NCI-H2171 treated with DMSO at 0.1 percent for 48 hours (cell line): ENCODE data around the gene FHOD3.

Experiments
- DNase-seq: peaks from one replicate; lab custom pipeline; 2025; lab: John Stamatoyannopoulos, UW

FHOD3 gene

DNA sequence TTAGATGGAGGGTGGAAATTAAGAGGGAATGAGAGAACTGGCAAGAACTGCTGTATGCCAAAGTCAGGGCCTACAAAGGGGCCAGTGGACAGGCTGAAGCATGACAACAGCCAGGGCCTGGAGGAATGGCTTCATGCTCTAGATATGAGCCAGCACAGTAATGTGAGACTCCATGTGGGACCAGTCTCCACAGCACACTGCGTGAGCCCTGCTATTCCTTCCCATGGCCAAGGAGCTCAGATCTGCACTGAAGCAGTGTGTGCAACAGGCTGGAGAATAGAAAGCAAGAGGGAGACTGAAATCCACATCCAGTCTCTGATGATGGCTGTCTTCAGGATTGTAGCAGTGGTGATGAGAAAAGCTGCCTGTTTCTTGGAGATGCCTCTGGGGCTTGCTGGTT is 368.4 kb downstream of the FHOD3 start:
- no peak for DNase-seq

- DNase-seq, result no peak
These were observed 370.3 kb downstream of the FHOD3 start for GRCh38 chr18:36667811-36668210.

- no peak for DNase-seq
These were observed 370.8 kb downstream of the FHOD3 start for GRCh38 chr18:36668349-36668748.

DNA sequence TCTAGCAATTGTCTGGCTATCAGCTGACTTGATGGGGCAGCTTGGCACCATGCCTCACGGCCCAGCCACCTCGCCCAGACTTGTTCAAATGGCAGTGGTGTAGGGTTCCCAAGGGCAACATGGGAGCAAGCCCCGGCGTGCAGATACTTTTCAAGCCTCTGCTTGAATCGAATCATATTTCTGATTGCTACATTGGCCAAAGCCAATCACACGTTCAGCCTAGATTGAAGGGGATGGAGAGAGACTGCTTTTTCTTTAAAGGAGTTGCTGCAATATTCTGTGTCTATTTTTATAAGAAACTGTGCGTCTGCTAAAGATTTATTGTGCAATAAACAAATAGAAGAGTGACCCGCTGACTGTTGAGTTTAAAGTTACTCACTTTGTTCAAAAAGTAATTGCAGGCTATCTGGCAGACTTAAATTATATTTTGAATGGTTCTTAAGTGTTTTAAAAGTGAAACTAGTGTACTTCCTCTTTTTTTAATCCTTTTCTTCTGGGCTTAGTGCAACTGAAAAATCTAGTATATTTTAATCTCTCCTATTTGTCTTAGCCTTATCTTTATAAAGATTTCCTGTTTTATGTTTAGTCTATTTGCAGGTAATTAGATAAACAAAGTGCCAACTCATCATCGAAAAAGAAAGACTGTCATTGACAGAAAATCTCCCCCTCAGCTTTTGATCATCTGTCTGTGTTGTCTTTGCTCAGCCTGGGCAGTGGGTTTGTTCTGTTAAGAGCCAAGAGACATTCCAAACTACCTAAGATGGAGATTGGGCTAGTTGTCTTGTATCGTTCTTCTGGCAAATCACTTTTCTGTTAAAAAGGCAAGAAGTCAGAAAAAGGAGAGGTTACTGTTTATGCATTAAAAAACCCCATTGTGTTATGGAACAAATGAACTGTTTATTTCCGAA is 375.2 kb downstream of the FHOD3 start:
- peak; percentile 94 for DNase-seq

GRCh38 chr18:36673452-36673851 is 375.9 kb downstream of the FHOD3 start:
- DNase-seq, result no peak

- DNase-seq, result no peak
These were observed 377.6 kb downstream of the FHOD3 start for GRCh38 chr18:36675076-36675475.

DNA sequence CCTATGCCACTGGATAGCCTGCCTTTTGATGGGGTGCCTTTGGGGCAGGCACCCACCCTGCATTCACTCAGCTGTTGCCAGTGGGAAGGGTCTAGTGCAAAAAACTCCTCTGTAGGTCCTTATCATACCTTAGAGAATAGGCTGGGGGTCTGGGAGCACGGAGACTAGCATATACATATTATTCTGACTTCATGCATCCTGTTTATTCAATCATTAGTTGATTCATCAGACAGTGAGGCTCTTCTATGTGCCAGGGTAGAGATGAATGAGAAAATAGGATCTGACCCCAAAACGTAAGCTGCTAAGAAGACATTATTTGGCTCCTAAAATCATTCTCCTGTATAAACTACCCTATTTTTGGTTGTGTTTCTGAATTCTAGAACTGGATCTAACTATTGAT is 378.0 kb downstream of the FHOD3 start:
- DNase-seq, result no peak

DNA sequence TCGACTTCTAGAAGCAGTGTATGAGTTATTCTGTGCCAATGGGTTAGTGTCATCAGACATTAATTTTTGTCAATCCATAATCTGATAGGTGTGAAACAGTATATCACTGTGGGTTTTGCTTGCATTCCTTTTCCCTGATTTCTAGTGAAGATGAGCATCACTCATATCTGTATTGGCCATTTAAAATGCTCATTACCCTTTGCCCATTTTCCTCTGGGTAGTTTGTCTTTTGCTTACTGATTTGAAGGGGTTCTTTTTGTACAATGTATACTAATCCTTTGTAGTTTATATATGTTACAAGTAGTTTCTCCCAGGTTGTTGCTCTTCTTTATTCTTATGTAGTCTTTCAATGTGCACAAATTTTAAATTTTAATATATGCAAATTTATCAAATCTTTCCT is 379.1 kb downstream of the FHOD3 start:
- no peak for DNase-seq

DNA sequence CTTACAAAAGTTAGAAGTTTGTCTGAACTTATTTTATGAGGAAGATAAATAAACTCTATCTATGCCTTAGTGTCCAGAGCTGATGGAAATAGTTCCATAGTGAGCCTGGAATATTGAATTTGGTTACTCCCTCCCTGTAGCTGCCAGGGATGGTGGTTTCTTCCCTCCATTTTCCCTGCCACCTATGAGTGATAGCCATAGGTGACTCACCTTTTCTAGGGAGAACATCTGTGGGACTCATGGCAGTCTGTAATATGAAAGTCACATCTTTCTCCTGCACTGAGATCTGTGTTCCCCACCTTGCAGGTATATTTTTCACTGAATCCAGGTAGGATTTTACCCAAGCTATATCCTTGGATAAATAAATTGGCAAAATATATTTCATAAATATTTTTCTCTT is 382.5 kb downstream of the FHOD3 start:
- no peak for DNase-seq

- DNase-seq, result no peak
These were observed 388.1 kb downstream of the FHOD3 start for GRCh38 chr18:36685580-36685979.

DNA sequence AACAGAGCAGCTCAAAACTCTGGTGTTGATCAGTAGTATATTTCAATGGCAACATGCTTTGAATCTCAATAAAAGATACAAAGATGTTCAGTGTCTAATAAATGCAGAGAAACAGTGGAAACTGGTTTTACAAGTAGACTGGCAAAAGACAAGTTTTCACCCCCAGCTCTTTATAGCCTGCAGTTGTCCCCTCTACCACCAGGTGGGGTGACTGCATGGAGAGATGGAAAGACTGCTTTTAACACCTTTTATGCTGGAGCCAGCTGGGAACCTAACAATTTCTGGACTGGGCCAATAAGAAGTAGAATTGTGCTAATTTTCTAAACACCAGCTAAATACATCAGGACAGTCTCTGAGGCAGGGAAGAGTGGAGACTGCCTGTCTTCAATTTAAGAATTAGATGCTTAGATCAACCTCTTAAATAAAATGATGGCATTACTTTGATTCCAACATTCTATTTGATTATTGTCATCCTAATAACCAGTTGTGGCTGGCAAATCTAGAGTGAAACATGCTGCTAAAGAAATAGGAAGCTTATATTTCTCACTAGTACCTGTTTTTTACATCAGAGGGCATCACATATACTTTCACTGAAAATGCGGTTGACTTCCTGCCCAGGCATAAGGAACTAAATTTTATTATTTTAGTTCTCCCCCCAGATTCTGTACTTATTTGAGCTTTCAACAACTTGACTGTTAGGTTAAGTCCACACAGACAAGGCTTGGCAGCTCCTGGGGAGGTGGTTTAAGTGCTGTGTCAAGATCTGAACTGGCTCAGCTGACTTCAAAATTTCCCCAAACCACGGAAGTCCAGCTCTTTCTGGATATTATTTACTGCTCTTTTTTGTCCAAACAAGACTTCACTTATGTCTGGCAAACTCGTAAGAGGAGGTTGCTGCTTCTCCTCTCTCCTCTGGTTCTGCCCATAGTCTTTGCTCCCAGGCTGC is 390.8 kb downstream of the FHOD3 start:
- DNase-seq, result peak; percentile 44

- no peak for DNase-seq
These were observed 394.9 kb downstream of the FHOD3 start for GRCh38 chr18:36692371-36692770.

DNA sequence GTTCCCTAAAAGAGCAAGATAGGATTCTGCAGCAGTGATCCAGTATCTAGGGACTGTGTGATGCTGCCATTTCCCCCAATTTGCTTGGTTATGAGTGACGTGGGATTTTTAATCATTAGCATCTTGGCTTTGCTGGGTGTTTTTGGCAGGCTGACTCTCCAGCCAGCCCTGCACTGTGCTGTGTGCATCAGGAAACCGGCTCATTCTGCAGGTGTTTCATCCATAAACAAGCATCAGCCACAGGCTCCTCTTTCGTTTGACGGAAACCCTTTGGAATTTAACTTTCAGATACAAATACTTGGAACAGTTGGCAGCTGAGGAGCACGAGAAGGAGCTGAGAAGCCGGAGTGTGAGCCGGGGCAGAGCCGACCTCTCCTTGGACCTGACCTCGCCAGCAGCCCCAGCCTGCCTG is 395.4 kb downstream of the FHOD3 start:
- DNase-seq, result no peak

DNA sequence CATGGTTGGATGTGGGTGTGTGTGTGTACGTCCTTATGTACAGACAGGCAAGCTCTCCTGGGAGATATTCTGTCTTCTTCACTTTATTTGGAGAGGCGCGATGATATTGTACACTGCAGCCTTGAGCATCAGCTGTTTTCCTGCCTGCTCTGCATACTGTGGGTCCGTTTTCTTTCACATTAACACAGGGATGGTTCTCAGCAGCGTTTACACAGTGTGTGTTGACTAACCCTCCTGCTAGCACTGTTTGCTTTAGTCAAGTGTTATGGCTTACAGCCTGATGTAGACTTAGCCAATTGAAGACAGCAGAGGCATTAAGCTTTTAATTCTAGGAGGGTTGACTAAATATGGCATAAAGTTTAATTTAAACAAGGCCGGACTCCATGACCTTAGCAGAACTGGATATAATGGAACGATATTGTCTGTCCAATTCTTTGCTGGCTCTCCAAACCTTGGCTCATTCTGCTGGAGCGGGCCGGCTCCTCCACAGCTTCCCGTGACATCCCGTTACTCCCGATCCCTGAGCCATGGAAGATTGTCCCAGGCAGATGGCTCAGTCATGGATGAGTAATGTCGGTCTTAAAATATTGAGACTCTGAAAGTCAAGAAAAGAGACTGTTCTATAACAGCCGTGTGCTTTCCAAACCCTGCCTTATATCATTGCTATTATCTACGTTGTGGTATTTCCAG is 396.6 kb downstream of the FHOD3 start:
- DNase-seq, result peak; percentile 57

DNA sequence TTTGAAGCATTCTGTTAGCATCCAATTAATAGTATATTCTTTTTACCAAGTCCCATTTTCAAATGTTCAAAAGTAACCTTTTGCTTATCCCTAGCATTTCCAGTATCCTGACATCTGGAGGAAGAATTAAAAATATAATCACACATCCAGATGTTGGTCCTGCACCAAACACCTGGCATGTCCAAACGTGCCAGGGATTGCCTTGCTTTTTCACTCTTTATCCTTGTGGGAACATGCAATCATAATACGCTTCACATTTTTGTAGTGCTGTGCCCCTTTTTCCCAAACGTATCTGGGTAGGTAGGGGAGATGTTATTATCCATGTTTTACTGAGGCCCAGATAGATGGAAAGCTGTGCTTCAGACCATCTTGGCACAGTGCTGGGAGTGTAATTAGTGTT is 398.3 kb downstream of the FHOD3 start:
- DNase-seq, result no peak

GRCh38 chr18:36697905-36698304 is 400.4 kb downstream of the FHOD3 start:
- peak; percentile 34 for DNase-seq

DNA sequence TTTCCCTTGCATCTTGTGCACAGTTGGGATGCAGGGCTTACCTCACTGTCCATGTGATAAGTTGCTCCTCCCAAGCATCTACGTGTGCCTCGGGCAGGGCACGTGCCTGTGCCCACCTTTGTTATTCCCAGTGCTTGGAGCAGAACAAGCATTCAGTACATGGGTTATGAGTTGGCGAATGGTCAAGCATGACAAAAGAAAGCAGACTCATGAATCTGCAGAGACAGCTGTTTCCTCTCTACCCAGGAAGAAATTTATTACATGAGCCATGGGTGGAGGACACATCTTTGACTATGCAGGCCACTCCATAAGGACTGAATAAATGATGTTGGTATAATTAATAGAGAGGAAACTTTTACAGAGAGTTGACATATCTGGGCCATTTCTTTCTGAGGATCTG is 403.4 kb downstream of the FHOD3 start:
- DNase-seq, result no peak

DNA sequence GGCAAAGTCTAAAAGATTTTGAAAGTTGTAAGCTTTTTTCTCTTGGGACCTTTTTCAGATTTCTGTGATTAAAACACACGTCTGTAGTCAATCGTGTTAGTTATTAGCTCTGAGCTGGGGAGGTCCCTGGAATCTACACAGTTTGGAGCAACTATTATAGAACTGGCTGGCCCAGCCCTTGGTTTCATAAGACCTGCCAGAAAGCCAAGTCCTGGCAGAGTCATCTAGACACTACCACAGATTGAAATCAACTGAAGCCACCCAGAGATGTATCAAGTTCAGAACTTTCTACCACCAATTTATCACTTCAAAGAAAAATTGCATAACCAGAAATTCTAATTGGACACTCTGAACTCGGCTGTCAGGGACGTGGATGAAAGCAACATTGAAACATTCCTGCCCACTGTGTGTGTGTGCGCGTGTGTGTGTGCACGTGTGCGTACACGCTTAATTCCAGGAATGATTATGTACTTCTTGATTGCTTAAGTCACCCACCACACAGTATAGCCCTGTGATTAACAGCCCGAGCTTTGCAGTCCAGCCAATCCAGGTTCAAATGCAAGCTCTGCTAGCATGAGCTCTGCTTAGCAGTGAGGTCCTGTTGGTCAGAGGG is 405.0 kb downstream of the FHOD3 start:
- DNase-seq, result no peak

DNA sequence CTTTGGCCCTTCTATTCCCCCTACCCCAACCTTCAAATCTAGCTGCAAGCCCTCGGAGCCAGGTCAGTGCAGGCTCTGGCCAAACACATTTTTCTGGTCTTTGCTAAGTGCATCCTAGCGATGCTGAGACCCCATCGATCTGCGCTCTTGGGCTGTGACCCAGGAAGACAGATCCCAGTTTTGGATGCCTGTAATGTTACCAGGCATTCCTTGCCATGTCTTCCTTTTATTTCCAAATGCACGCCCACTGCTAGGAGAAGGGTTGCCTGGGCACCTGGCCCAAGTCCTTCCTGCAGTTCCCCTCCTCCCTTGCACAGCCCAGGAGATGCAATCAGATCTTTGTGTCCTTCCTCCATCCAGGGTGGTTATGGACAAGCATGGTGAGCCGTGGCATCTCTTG is 406.6 kb downstream of the FHOD3 start:
- DNase-seq, result no peak

- DNase-seq, result peak; percentile 6
These were observed 408.8 kb downstream of the FHOD3 start for GRCh38 chr18:36706134-36706881.

GRCh38 chr18:36708366-36708765 is 410.9 kb downstream of the FHOD3 start:
- DNase-seq, result no peak
